Bronchial epithelial cell (primary cell): Measurements from ENCODE around the gene APOBEC4. TPM values are rescaled to one million over a fixed set of nuclear protein-coding genes. Genes with fewer than 3 reads are reported as not detected.

Experiments
- DNase-seq: peaks from one replicate; pipeline ENCODE4 v3.0.0-alpha.2; 2010; ENCODE audit warnings: low read depth
- FAIRE-seq: peaks from 2 replicates; lab custom pipeline; 2011; peaks lifted over from hg19 to GRCh38; lab: Jason Lieb, UNC
- H3K27me3 ChIP-seq: 2 replicates; pipeline ENCODE4 v1.5.1; 2011; ENCODE audit warnings: low read length; ENCODE audit not compliant: control insufficient read depth, insufficient read depth
- H3K36me3 ChIP-seq: 2 replicates; pipeline ENCODE4 v1.5.1; 2011; ENCODE audit warnings: low read length; ENCODE audit not compliant: control insufficient read depth, insufficient read depth
- H3K4me3 ChIP-seq: 2 replicates; pipeline ENCODE4 v1.5.1; 2011; ENCODE audit warnings: mild to moderate bottlenecking, low read depth, low read length, control low read depth
- CTCF ChIP-seq: IDR thresholded peaks from 2 replicates; pipeline ENCODE4 v1.5.1; 2011; ENCODE audit warnings: mild to moderate bottlenecking, moderate library complexity, low read length, control low read depth, inconsistent platforms; ENCODE audit not compliant: insufficient read depth, severe bottlenecking
- total RNA-seq: library from RNA; depleted of rRNA; stranded (reverse); fragments of >200 nt; gene quantifications from 2 replicates; pipeline ENCODE4 v1.2.1, GENCODE V29; 2014

APOBEC4 gene, protein sequence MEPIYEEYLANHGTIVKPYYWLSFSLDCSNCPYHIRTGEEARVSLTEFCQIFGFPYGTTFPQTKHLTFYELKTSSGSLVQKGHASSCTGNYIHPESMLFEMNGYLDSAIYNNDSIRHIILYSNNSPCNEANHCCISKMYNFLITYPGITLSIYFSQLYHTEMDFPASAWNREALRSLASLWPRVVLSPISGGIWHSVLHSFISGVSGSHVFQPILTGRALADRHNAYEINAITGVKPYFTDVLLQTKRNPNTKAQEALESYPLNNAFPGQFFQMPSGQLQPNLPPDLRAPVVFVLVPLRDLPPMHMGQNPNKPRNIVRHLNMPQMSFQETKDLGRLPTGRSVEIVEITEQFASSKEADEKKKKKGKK
- total RNA-seq: not detected in 2 replicates

- Histone ChIP-seq H3K36me3 (no peaks in the 10 kb centered on the region), H3K27me3 (no peaks in the 10 kb centered on the region), H3K4me3 (no peak within 1 kb of the TSS)
- TF ChIP-seq CTCF: no peak
- peak; percentile 22 for DNase-seq
- FAIRE-seq: peak; percentile 32
These were observed at the start of gene APOBEC4 for GRCh38 chr1:183652547-183653461. Gene APOBEC4, minus strand, starts transcription at chr1:183653316. Its CDS starts 4,535 bp downstream, at chr1:183648781.

DNA sequence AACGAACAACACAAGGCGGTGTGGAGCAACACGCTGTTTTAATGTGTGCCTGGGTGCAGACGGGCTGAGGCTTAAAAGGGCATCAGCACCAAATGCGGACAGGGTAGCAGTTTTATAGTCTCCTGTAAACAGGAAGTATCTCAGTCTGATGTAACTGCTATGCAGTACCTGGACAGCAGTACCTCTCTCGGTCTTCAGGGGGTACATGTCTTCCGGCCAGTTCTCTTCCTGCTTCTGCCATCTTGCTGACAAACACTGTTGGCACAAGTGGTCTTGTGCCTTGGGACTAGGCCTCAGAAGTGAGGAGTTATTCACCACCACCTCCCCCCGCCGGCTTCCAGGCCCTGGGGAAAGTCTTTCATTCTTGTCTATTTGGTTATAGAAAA lies 49.7 kb upstream of the APOBEC4 start:
- no peaks in the 10 kb centered on the region for H3K27me3 ChIP-seq
- TF ChIP-seq CTCF: no peak
- H3K36me3 ChIP-seq: no peaks in the 10 kb centered on the region
- no peak for DNase-seq
- FAIRE-seq: no peak
- no peak overlapping the region for H3K4me3 ChIP-seq

- FAIRE-seq (no peak), DNase-seq (peak; percentile 80)
- H3K36me3 ChIP-seq: no peaks in the 10 kb centered on the region
- TF ChIP-seq CTCF: no peak
- no peaks in the 10 kb centered on the region for H3K27me3 ChIP-seq
- no peak overlapping the region for H3K4me3 ChIP-seq
These were observed 49.1 kb upstream of the APOBEC4 start for GRCh38 chr1:183702087-183702812.

- Histone ChIP-seq H3K4me3 (no peak overlapping the region), H3K36me3 (no peaks in the 10 kb centered on the region), H3K27me3 (no peaks in the 10 kb centered on the region)
- DNase-seq (peak; percentile 82), FAIRE-seq (no peak)
- no peak for TF ChIP-seq CTCF
These were observed 46.6 kb upstream of the APOBEC4 start for GRCh38 chr1:183699616-183700160.

DNA sequence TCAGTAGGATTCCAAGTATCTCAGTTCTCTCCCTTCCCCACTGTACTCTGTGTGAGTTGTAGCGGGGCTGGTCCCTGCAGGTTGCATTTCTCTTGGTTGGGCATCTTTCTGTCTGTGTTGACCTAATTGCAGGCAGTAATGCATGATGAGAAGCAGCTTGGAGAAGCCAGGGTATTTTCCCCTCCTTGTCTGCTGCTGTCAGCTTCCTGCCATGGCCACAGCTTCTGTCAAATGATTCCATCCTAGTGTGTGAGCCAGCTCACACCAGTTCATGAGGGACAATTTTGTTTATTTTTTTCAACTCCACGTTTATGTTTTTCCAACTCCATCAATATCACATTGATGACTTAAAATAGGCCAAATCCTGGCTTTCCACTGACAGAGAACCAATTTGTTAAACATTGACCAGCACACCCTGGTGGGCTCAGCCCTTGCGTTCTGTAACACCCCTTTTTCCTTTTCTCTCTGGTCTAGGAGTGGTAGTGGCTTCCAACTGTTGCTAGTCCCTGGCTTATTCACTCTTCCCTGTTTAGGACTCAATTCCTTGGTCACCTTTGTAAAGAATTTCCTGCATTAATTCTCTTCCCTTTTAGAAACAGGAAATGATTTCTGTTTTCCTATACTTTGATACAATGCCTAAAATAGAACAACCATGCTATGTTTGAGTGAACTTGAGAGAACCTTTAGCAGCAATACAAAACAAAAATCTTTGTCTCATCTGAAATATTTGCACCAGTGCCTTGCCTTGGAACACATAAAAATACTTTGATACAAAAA lies 44.9 kb upstream of the APOBEC4 start:
- Histone ChIP-seq H3K36me3 (no peaks in the 10 kb centered on the region), H3K27me3 (no peaks in the 10 kb centered on the region), H3K4me3 (no peak overlapping the region)
- DNase-seq (no peak), FAIRE-seq (no peak)
- TF ChIP-seq CTCF: no peak
